Stomach (tissue), 9 donors: ENCODE data around the gene EML3. TPM values are rescaled to one million over a fixed set of nuclear protein-coding genes. Genes with fewer than 3 reads are reported as not detected.

Source experiments
- DNase-seq, 2 donors: peaks; one replicate each; pipeline versions ENCODE4 v3.0.0 to v3.0.0-alpha.2; 2013 to 2019
- H3K27ac ChIP-seq, 5 donors: fragments of 200-600 bp in 4 of 5; sonication (generic) in 4 of 5; one replicate each; pipeline ENCODE4 v1.5.1; 2013 to 2019; ENCODE audit warnings: mild to moderate bottlenecking in 1 of 5, moderate library complexity in 1 of 5
- H3K27me3 ChIP-seq, 3 donors: fragments of 200-600 bp; sonication (generic); one replicate each; pipeline ENCODE4 v1.5.1; 2017 to 2019; ENCODE audit warnings: mixed run types in 1 of 3
- H3K36me3 ChIP-seq, 4 donors: fragments of 200-600 bp; sonication (generic); 1 replicate in 3 of 4; 2 replicates in 1 of 4; pipeline ENCODE4 v1.5.1; 2016 to 2019
- H3K4me1 ChIP-seq, 4 donors: fragments of 200-600 bp; sonication (generic); one replicate each; pipeline ENCODE4 v1.5.1; 2016 to 2019
- H3K4me3 ChIP-seq, 4 donors: fragments of 200-600 bp; sonication (generic) in 3 of 4; one replicate each; pipeline ENCODE4 v1.5.1; 2016 to 2019; ENCODE audit warnings: mild to moderate bottlenecking in 1 of 4
- H3K9me3 ChIP-seq, 4 donors: fragments of 200-600 bp; sonication (generic); one replicate each; pipeline ENCODE4 v1.5.1; 2016 to 2019
- EP300 ChIP-seq: sonication (generic); formaldehyde crosslinking; IDR thresholded peaks from one replicate; pipeline ENCODE4 v1.6.1; 2017; ENCODE audit warnings: antibody characterized with exemption
- POLR2A ChIP-seq, 4 donors: fragments of 450-650 bp; IDR thresholded peaks; one replicate each; pipeline ENCODE4 v1.6.1; 2016; ENCODE audit warnings: antibody characterized with exemption in 4 of 4, control low read depth in 2 of 4, mild to moderate bottlenecking in 1 of 4, moderate library complexity in 1 of 4
- POLR2AphosphoS5 ChIP-seq, 3 donors: sonication (generic); formaldehyde crosslinking; IDR thresholded peaks; one replicate each; pipeline ENCODE4 v1.6.1; 2016; ENCODE audit warnings: antibody characterized with exemption in 3 of 3
- WGBS, 5 donors: extraction: QIAGEN DNeasy Blood & Tissue Kit in 3 of 5; methylation state at CpG; one replicate each; pipeline versions ENCODE4 v1.1.5 to v1.1.7; 2013 to 2018; 5-methylcytosine and 5-hydroxymethylcytosine counted together
- intact Hi-C: fragments of 100-400 bp; cut with DNase I; formaldehyde crosslinking; loops from one replicate; pipeline ENCODE4 v1.15.1; 2023; ENCODE audit warnings: low total_unique reads
- polyA plus RNA-seq, 3 donors: library from polyadenylated mRNA; stranded (reverse); fragments of 200-250 nt; gene quantifications; one replicate each; pipeline ENCODE4 v1.2.3, GENCODE V29; 2013
- small RNA-seq, 4 donors: library from RNA; depleted of rRNA; stranded (forward); fragments of <200 nt; gene quantifications; one replicate each; pipeline ENCODE3, GENCODE V24; 2016
- total RNA-seq, 5 donors: library from RNA; depleted of rRNA; stranded (reverse); fragments of >200 nt; gene quantifications; one replicate each; pipeline versions ENCODE4 v1.1.0 to v1.2.3, GENCODE V29; 2014 to 2016
- TF ChIP-seq, protein P1 (sequence below), 7 experiments: fragments of 450-650 bp in 4 of 7; fragments of 200-600 bp in 3 of 7; sonication (generic) in 3 of 7; IDR thresholded peaks; one replicate each; pipeline ENCODE4 v1.5.1; 2016 to 2019; ENCODE audit warnings: antibody characterized with exemption in 7 of 7, control low read depth in 2 of 7, mild to moderate bottlenecking in 1 of 7
- donor health status: healthy with polysubstance abuse.
- donor health status: Bipolar disorder and iron deficiency.
- donor health status: healthy.

EML3 gene
- total and polyA plus RNA-seq, 8 donors, result 24.4 to 112 (median 68.6) TPM

- 1 to 9% (median 4%) methylated on average over 15 of the region's 15 CpGs for WGBS, 5 donors
Measured at GRCh38 chr11:62553080-62553838, 59.3 kb downstream of the EML3 start.

DNA sequence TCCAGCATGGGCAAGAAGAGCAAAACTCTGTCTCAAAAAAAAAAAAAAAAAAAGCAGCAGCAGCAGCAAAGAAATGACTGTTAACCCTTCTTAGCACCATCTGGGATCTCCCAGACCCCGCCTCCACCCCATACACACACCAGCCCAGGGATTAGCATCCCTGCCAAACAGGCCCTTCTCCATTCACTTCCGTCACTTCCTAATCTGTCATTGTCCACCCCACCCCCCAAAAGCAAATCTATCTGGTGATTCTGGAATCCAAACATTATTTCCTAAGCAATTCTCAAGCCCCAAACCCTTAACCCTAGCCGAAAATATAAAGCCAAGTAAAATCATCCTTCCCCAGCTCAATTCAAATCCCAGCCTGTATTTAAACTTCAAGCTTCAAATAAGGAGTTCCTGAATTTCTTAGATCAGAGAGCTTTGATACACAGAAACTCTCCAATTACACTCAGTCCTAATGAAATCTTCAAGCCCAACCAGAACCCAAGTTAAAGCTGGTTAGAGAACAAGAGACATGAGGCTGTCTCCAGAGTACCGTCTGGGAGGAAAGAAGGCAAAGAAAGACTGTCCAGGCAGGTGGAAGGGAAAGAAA, 60.0 kb downstream of the EML3 start:
- intact Hi-C loops, result no loop called here
- Histone ChIP-seq H3K9me3 (no peaks in the 10 kb centered on the region), H3K36me3 (no peaks in the 10 kb centered on the region), H3K4me3 (peak overlapping the region; percentile 10 to 27 (median 20)), H3K27ac (peak overlapping the region; percentile 86 to 97 (median 95)), H3K27me3 (no peaks in the 10 kb centered on the region), H3K4me1 (peaks cover 94 to 100% (median 97%) of the 10 kb centered on the region in 4 donors)
- 16 to 22% (median 18%) methylated on average over 4 of the region's 4 CpGs for WGBS, 5 donors
- DNase-seq, result peak in 1 of 2 donors; percentile 81
- TF ChIP-seq, protein P1, sequence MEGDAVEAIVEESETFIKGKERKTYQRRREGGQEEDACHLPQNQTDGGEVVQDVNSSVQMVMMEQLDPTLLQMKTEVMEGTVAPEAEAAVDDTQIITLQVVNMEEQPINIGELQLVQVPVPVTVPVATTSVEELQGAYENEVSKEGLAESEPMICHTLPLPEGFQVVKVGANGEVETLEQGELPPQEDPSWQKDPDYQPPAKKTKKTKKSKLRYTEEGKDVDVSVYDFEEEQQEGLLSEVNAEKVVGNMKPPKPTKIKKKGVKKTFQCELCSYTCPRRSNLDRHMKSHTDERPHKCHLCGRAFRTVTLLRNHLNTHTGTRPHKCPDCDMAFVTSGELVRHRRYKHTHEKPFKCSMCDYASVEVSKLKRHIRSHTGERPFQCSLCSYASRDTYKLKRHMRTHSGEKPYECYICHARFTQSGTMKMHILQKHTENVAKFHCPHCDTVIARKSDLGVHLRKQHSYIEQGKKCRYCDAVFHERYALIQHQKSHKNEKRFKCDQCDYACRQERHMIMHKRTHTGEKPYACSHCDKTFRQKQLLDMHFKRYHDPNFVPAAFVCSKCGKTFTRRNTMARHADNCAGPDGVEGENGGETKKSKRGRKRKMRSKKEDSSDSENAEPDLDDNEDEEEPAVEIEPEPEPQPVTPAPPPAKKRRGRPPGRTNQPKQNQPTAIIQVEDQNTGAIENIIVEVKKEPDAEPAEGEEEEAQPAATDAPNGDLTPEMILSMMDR (IDR thresholded peaks at IDR 0.05), result no peak
- TF ChIP-seq POLR2AphosphoS5 (IDR thresholded peaks at IDR 0.05), result no peak
- TF ChIP-seq POLR2A (IDR thresholded peaks at IDR 0.05), result no peak
- no peak for TF ChIP-seq EP300

More at GRCh38 chr11:62553080-62553838, 59.3 kb downstream of the EML3 start:
- peak; percentile 91 to 95 for DNase-seq
- peaks cover 90 to 100% (median 96%) of the 10 kb centered on the region in 4 donors for H3K4me1 ChIP-seq
- intact Hi-C loops, result no loop called here
- peak overlapping the region; percentile 86 to 97 (median 95) for H3K27ac ChIP-seq
- H3K4me3 ChIP-seq, result peak overlapping the region; percentile 10 to 27 (median 20)
- TF ChIP-seq, protein P1 (IDR thresholded peaks at IDR 0.05), result no peak
- TF ChIP-seq POLR2A (IDR thresholded peaks at IDR 0.05), result no peak
- peak; percentile 15 for TF ChIP-seq EP300
- peak; percentile 72 to 86 (median 78) for TF ChIP-seq POLR2AphosphoS5 (IDR thresholded peaks at IDR 0.05)
- H3K36me3 ChIP-seq, result peaks cover 0 to 5% (median 4%) of the 10 kb centered on the region in 4 donors
- no peaks in the 10 kb centered on the region for H3K27me3 ChIP-seq
- H3K9me3 ChIP-seq, result no peaks in the 10 kb centered on the region

Small RNA genes lying within 50 kb of the gene (small RNA-seq; reads per million reads assigned to genes)
- gene AP001458.1 (0 reads per million in 4 donors), gene EEF1G (0 reads per million in 4 donors), gene MIR6747 (0 reads per million in 4 donors)

Other genes starting within 250 kb of the EML3 start
- gene SCGB1A1, start 193.7 kb downstream of the EML3 start, total RNA-seq, result 10 to 100 TPM in 1 of 5 donors, 1 to 10 TPM in 1, not detected in 3; 2.6 to 11.2 TPM
- gene SCGB1A1, start 193.7 kb downstream of the EML3 start, polyA plus RNA-seq, result 10 to 100 TPM in 1 of 3 donors, not detected in 2; 53.9 TPM
- gene AHNAK, start 66.0 kb downstream of the EML3 start, total RNA-seq, result 100 to 1,000 TPM; 550 to 693 (median 622) TPM
- 10 to 100 TPM; 37.4 to 76.8 (median 60.3) TPM for gene AHNAK, start 66.0 kb downstream of the EML3 start, polyA plus RNA-seq
- gene EEF1G, start 38.9 kb downstream of the EML3 start, total RNA-seq, result 1,000 to 10,000 TPM in 1 of 5 donors, 100 to 1,000 TPM in 4; 671 to 1,412 (median 779) TPM
- gene EEF1G, start 38.9 kb downstream of the EML3 start, polyA plus RNA-seq, result 1,000 to 10,000 TPM; 1,415 to 1,760 (median 1,525) TPM
- 10 to 100 TPM in 3 of 5 donors, 1 to 10 TPM in 2; 6.1 to 36.2 (median 12.3) TPM for gene TUT1, start 21.3 kb downstream of the EML3 start, total RNA-seq
- 10 to 100 TPM; 13.3 to 18.9 (median 16.3) TPM for gene TUT1, start 21.3 kb downstream of the EML3 start, polyA plus RNA-seq
- 100 to 1,000 TPM in 1 of 5 donors, 10 to 100 TPM in 4; 53.9 to 110 (median 85.3) TPM for gene MTA2, start 10.9 kb downstream of the EML3 start, total RNA-seq
- 10 to 100 TPM; 32.8 to 44.6 (median 34.7) TPM for gene MTA2, start 10.9 kb downstream of the EML3 start, polyA plus RNA-seq
- 1 to 10 TPM in 3 of 5 donors, under 1 TPM in 1, not detected in 1; 0.29 to 5.8 (median 2.8) TPM for gene ROM1, start 482 bp upstream of the EML3 start, total RNA-seq
- gene ROM1, start 482 bp upstream of the EML3 start, polyA plus RNA-seq, result 10 to 100 TPM in 1 of 3 donors, 1 to 10 TPM in 2; 4.6 to 13.0 (median 5.1) TPM
- gene B3GAT3, start 9.2 kb upstream of the EML3 start, total RNA-seq, result 10 to 100 TPM in 4 of 5 donors, 1 to 10 TPM in 1; 5.2 to 50.8 (median 13.8) TPM
- gene B3GAT3, start 9.2 kb upstream of the EML3 start, polyA plus RNA-seq, result 10 to 100 TPM; 18.5 to 38.8 (median 27.6) TPM
- 100 to 1,000 TPM in 2 of 5 donors, 10 to 100 TPM in 3; 66.0 to 155 (median 95.5) TPM for gene GANAB, start 33.8 kb upstream of the EML3 start, total RNA-seq
- gene GANAB, start 33.8 kb upstream of the EML3 start, polyA plus RNA-seq, result 10 to 100 TPM; 21.4 to 70.7 (median 66.2) TPM
- 10 to 100 TPM in 4 of 5 donors, 1 to 10 TPM in 1; 5.8 to 16.7 (median 15.1) TPM for gene INTS5, start 40.5 kb upstream of the EML3 start, total RNA-seq
- gene INTS5, start 40.5 kb upstream of the EML3 start, polyA plus RNA-seq, result 1 to 10 TPM; 5.9 to 7.2 (median 7.2) TPM
- 10 to 100 TPM in 4 of 5 donors, 1 to 10 TPM in 1; 5.8 to 58.2 (median 27.2) TPM for gene C11orf98, start 52.4 kb upstream of the EML3 start, total RNA-seq
- 100 to 1,000 TPM; 112 to 179 (median 139) TPM for gene C11orf98, start 52.4 kb upstream of the EML3 start, polyA plus RNA-seq
- gene CSKMT, start 52.5 kb upstream of the EML3 start, total RNA-seq, result 1 to 10 TPM in 4 of 5 donors, not detected in 1; 3.5 to 7.6 (median 4.9) TPM
- gene CSKMT, start 52.5 kb upstream of the EML3 start, polyA plus RNA-seq, result 10 to 100 TPM in 2 of 3 donors, 1 to 10 TPM in 1; 8.7 to 25.5 (median 19.9) TPM
- 10 to 100 TPM in 2 of 5 donors, 1 to 10 TPM in 3; 4.2 to 49.8 (median 8.1) TPM for gene UQCC3, start 58.9 kb upstream of the EML3 start, total RNA-seq
- gene UQCC3, start 58.9 kb upstream of the EML3 start, polyA plus RNA-seq, result 10 to 100 TPM; 16.2 to 30.3 (median 20.9) TPM
- 10 to 100 TPM in 3 of 5 donors, 1 to 10 TPM in 1, under 1 TPM in 1; 0.45 to 56.6 (median 10.3) TPM for gene LBHD1, start 59.5 kb upstream of the EML3 start, total RNA-seq
- 1 to 10 TPM; 4.9 to 6.8 (median 5.5) TPM for gene LBHD1, start 59.5 kb upstream of the EML3 start, polyA plus RNA-seq
- 100 to 1,000 TPM in 3 of 5 donors, 10 to 100 TPM in 2; 78.6 to 236 (median 151) TPM for gene UBXN1, start 66.3 kb upstream of the EML3 start, total RNA-seq
- gene UBXN1, start 66.3 kb upstream of the EML3 start, polyA plus RNA-seq, result 100 to 1,000 TPM; 113 to 236 (median 194) TPM
- gene LRRN4CL, start 76.8 kb upstream of the EML3 start, total RNA-seq, result 10 to 100 TPM in 2 of 5 donors, 1 to 10 TPM in 3; 4.0 to 20.0 (median 8.2) TPM
- 1 to 10 TPM; 1.6 to 4.6 (median 1.8) TPM for gene LRRN4CL, start 76.8 kb upstream of the EML3 start, polyA plus RNA-seq
- 100 to 1,000 TPM in 3 of 5 donors, 10 to 100 TPM in 2; 29.9 to 144 (median 110) TPM for gene BSCL2, start 94.6 kb upstream of the EML3 start, total RNA-seq
- 10 to 100 TPM; 63.4 to 95.9 (median 92.6) TPM for gene BSCL2, start 94.6 kb upstream of the EML3 start, polyA plus RNA-seq
- gene GNG3, start 94.9 kb upstream of the EML3 start, total RNA-seq, result not detected
- gene GNG3, start 94.9 kb upstream of the EML3 start, polyA plus RNA-seq, result under 1 TPM in 1 of 3 donors, not detected in 2; 0.75 TPM
- gene HNRNPUL2, start 114.7 kb upstream of the EML3 start, total RNA-seq, result 10 to 100 TPM; 10.3 to 73.5 (median 36.0) TPM
- 10 to 100 TPM; 25.1 to 28.6 (median 27.3) TPM for gene HNRNPUL2, start 114.7 kb upstream of the EML3 start, polyA plus RNA-seq
- gene TTC9C, start 115.7 kb upstream of the EML3 start, total RNA-seq, result 10 to 100 TPM in 1 of 5 donors, 1 to 10 TPM in 3, under 1 TPM in 1; 0.89 to 26.6 (median 8.2) TPM
- gene TTC9C, start 115.7 kb upstream of the EML3 start, polyA plus RNA-seq, result 10 to 100 TPM; 16.6 to 33.6 (median 26.0) TPM
- 10 to 100 TPM in 2 of 5 donors, 1 to 10 TPM in 2, not detected in 1; 4.2 to 16.5 (median 9.5) TPM for gene ZBTB3, start 141.4 kb upstream of the EML3 start, total RNA-seq
- gene ZBTB3, start 141.4 kb upstream of the EML3 start, polyA plus RNA-seq, result 1 to 10 TPM; 3.3 to 6.9 (median 3.4) TPM
- gene POLR2G, start 148.8 kb upstream of the EML3 start, total RNA-seq, result 10 to 100 TPM in 4 of 5 donors, 1 to 10 TPM in 1; 3.8 to 95.5 (median 23.9) TPM
- 100 to 1,000 TPM in 1 of 3 donors, 10 to 100 TPM in 2; 85.8 to 119 (median 88.7) TPM for gene POLR2G, start 148.8 kb upstream of the EML3 start, polyA plus RNA-seq
- 10 to 100 TPM in 4 of 5 donors, 1 to 10 TPM in 1; 4.6 to 35.0 (median 11.0) TPM for gene TAF6L, start 158.6 kb upstream of the EML3 start, total RNA-seq
- gene TAF6L, start 158.6 kb upstream of the EML3 start, polyA plus RNA-seq, result 10 to 100 TPM in 2 of 3 donors, 1 to 10 TPM in 1; 7.5 to 19.7 (median 19.3) TPM
- gene TMEM179B, start 174.6 kb upstream of the EML3 start, total RNA-seq, result 100 to 1,000 TPM in 1 of 5 donors, 10 to 100 TPM in 3, not detected in 1; 26.1 to 135 (median 85.5) TPM
- gene TMEM179B, start 174.6 kb upstream of the EML3 start, polyA plus RNA-seq, result 10 to 100 TPM; 28.3 to 68.6 (median 32.1) TPM
- gene TMEM223, start 179.2 kb upstream of the EML3 start, total RNA-seq, result 10 to 100 TPM in 2 of 5 donors, 1 to 10 TPM in 1, under 1 TPM in 1, not detected in 1; 0.89 to 14.9 (median 10.7) TPM
- gene TMEM223, start 179.2 kb upstream of the EML3 start, polyA plus RNA-seq, result 10 to 100 TPM; 10.2 to 28.2 (median 17.7) TPM
- 10 to 100 TPM; 30.7 to 83.5 (median 56.5) TPM for gene NXF1, start 192.7 kb upstream of the EML3 start, total RNA-seq
- gene NXF1, start 192.7 kb upstream of the EML3 start, polyA plus RNA-seq, result 100 to 1,000 TPM in 1 of 3 donors, 10 to 100 TPM in 2; 23.5 to 138 (median 49.6) TPM
- gene STX5, start 219.3 kb upstream of the EML3 start, total RNA-seq, result 10 to 100 TPM in 4 of 5 donors, 1 to 10 TPM in 1; 8.2 to 48.1 (median 24.2) TPM
- 10 to 100 TPM; 21.7 to 44.6 (median 29.3) TPM for gene STX5, start 219.3 kb upstream of the EML3 start, polyA plus RNA-seq
- gene TEX54, start 220.1 kb upstream of the EML3 start, total RNA-seq, result not detected
- gene TEX54, start 220.1 kb upstream of the EML3 start, polyA plus RNA-seq, result not detected
- gene WDR74, start 226.8 kb upstream of the EML3 start, total RNA-seq, result 10 to 100 TPM; 27.7 to 57.6 (median 41.2) TPM
- 10 to 100 TPM; 47.2 to 67.9 (median 48.8) TPM for gene WDR74, start 226.8 kb upstream of the EML3 start, polyA plus RNA-seq